ENCODE measurements around the gene EHMT1. TPM values are rescaled to one million over a fixed set of nuclear protein-coding genes. Genes with fewer than 3 reads are reported as not detected.

The EHMT1 gene
- total and polyA plus RNA-seq, 2 of the 8 experiments (the other 6 are each of a cell fraction or from before 2014, with no cell fraction given), result 95.7 to 163 TPM

- no peak overlapping the region for H2BK12ac ChIP-seq (ENCODE audit: low read depth, low read length)
- WGBS, 2 experiments (ENCODE audit: extremely low coverage in 1 of 2, insufficient coverage in 1 of 2, insufficient read length in 1 of 2, insufficient replicate concordance in 2 of 2, low coverage in 1 of 2, low lambda C conversion rate in 2 of 2, missing lambda C conversion rate in 1 of 2), result 72% methylated on average over 9 of the region's 9 CpGs; no CpG with 5 or more reads in 1 of the 2 experiments
- H3K9ac ChIP-seq (replicated peaks in 1 of 4; ENCODE audit: extremely low read depth in 1 of 4, low read depth in 3 of 4, low read length in 3 of 4), result no peak overlapping the region
- H3K36me3 ChIP-seq (ENCODE audit: control insufficient read depth in 2 of 4, insufficient read depth in 4 of 4, low read length in 3 of 4), result no peaks in the 10 kb centered on the region
- H3K79me1 ChIP-seq (ENCODE audit: low read depth, low read length), result no peaks in the 10 kb centered on the region
- no peak overlapping the region for H3K18ac ChIP-seq (ENCODE audit: extremely low read depth, low read length)
- no peak overlapping the region for H2BK20ac ChIP-seq (ENCODE audit: low read length)
- FAIRE-seq, result no peak
- no peak overlapping the region for H2BK15ac ChIP-seq (ENCODE audit: low read length)
- H2BK5ac ChIP-seq (ENCODE audit: low read depth, low read length), result no peak overlapping the region
- H2BK120ac ChIP-seq (replicated peaks; ENCODE audit: low read depth, low read length), result no peak overlapping the region
- H3K4me2 ChIP-seq (ENCODE audit: insufficient read depth in 1 of 2, low read depth in 2 of 2, low read length in 2 of 2), result no peak overlapping the region
- no peak overlapping the region for H3K4me3 ChIP-seq (ENCODE audit: extremely low read depth in 1 of 4, insufficient read depth in 2 of 4, low read depth in 3 of 4, low read length in 4 of 4)
- ChIA-PET CTCF (ENCODE audit: partially characterized antibody) (interaction anchor here (0.9 kb wide), 1 partner anchor 20 kb away, joined by 3 read pairs; no protein-coding TSS in a partner anchor), POLR2A (ENCODE audit: partially characterized antibody) (no interaction called here)
- no peak overlapping the region for H4K91ac ChIP-seq (replicated peaks; ENCODE audit: insufficient read length, low read length)
- H3K23me2 ChIP-seq (ENCODE audit: low read depth, low read length), result no peaks in the 10 kb centered on the region
- no peak overlapping the region for H3K14ac ChIP-seq (ENCODE audit: insufficient read length)
- DNase-seq (ENCODE audit: low read depth in 1 of 2, low spot score in 2 of 2), result no peak
- H4K5ac ChIP-seq (ENCODE audit: insufficient read length, low read depth, low read length), result no peak overlapping the region
- no peaks in the 10 kb centered on the region for H3K27me3 ChIP-seq (replicated peaks in 1 of 4; ENCODE audit: control insufficient read depth in 3 of 4, extremely low read depth in 1 of 4, insufficient read depth in 3 of 4, low read length in 3 of 4)
- no peaks in the 10 kb centered on the region for H4K20me1 ChIP-seq (replicated peaks in 1 of 2; ENCODE audit: control insufficient read depth in 1 of 2, insufficient read depth in 2 of 2, low read length in 2 of 2)
- H2AFZ ChIP-seq (ENCODE audit: low read length), result no peak overlapping the region
- H3K56ac ChIP-seq (replicated peaks; ENCODE audit: insufficient read length, low read depth, low read length), result no peak overlapping the region
- no peaks in the 10 kb centered on the region for H3K79me2 ChIP-seq (ENCODE audit: control insufficient read depth in 1 of 2, insufficient read depth in 2 of 2, low read length in 2 of 2)
- H3K23ac ChIP-seq (ENCODE audit: insufficient read length), result no peak overlapping the region
- no peak overlapping the region for H3K4ac ChIP-seq (replicated peaks; ENCODE audit: insufficient read length, low read depth, low read length)
- H4K8ac ChIP-seq (ENCODE audit: extremely low read depth, insufficient read depth, low read length), result no peak overlapping the region
- H3K4me1 ChIP-seq (replicated peaks in 1 of 4; ENCODE audit: control insufficient read depth in 3 of 4, insufficient read depth in 4 of 4, low read length in 3 of 4), result no peaks in the 10 kb centered on the region
- no peak overlapping the region for H2AK5ac ChIP-seq (ENCODE audit: low read depth, low read length)
- no peak overlapping the region for H3K27ac ChIP-seq (ENCODE audit: low read depth, low read length)
- peaks cover 0 to 4% of the 10 kb centered on the region in 2 experiments; a peak in 1 of 4 replicates for H3K9me3 ChIP-seq (ENCODE audit: insufficient read depth in 2 of 2, low read depth in 1 of 2, low read length in 1 of 2)
- TF ChIP-seq KDM5A (IDR thresholded peaks at IDR 0.05; ENCODE audit: low read length) (no peak), SP2 (IDR thresholded peaks at IDR 0.05; ENCODE audit: low read length) (no peak), HDAC6 (IDR thresholded peaks at IDR 0.05; ENCODE audit: low read depth, low read length) (no peak), RBBP5 (IDR thresholded peaks at IDR 0.05; ENCODE audit: borderline replicate concordance, low read depth, low read length) (no peak), RAD21 (IDR thresholded peaks at IDR 0.05 in 1 of 2, conservative IDR thresholded peaks at IDR 0.05 in 1 of 2; ENCODE audit: low read depth in 2 of 2, low read length in 2 of 2) (no peak), SAP30 (IDR thresholded peaks at IDR 0.05; ENCODE audit: insufficient read depth, insufficient replicate concordance, low read length) (no peak), CHD2 (IDR thresholded peaks at IDR 0.05; ENCODE audit: low read length) (no peak), SP4 (IDR thresholded peaks at IDR 0.05; ENCODE audit: low read length) (no peak), RFX5 (IDR thresholded peaks at IDR 0.05; ENCODE audit: borderline replicate concordance, low read depth, low read length) (no peak), USF2 (IDR thresholded peaks at IDR 0.05; ENCODE audit: low read length) (no peak), ATF3 (IDR thresholded peaks at IDR 0.05; ENCODE audit: insufficient read depth, low read depth, low read length) (no peak), SIN3A (conservative IDR thresholded peaks at IDR 0.05 in 1 of 2, IDR thresholded peaks at IDR 0.05 in 1 of 2; ENCODE audit: low read depth in 1 of 2, low read length in 2 of 2) (no peak), YY1 (IDR thresholded peaks at IDR 0.05; ENCODE audit: low read depth, low read length) (no peak)
These were observed 224.6 kb downstream of the EHMT1 start for GRCh38 chr9:137843355-137843754.

Measured in H1 (cell line).